MM.1S (cell line): Measurements from ENCODE around the gene USP50.

Experiments used
- DNase-seq: peaks from one replicate; pipeline ENCODE4 v3.0.0-alpha.2; 2015
- H2AFZ ChIP-seq: fragments of 300-600 bp; sonication (generic); 2 replicates; pipeline ENCODE4 v1.6.0; 2016; ENCODE audit warnings: antibody characterized with exemption, low read length
- H3F3A ChIP-seq: fragments of 300-600 bp; sonication (generic); 2 replicates; pipeline ENCODE4 v1.6.1; 2016; ENCODE audit warnings: mild to moderate bottlenecking, antibody characterized with exemption, low read length, moderate library complexity, mixed read lengths; ENCODE audit not compliant: insufficient read depth
- H3K27ac ChIP-seq: fragments of 300-600 bp; sonication (generic); 2 replicates; pipeline ENCODE4 v1.5.1; 2016; ENCODE audit warnings: mild to moderate bottlenecking, low read length
- H3K27me3 ChIP-seq: fragments of 300-600 bp; sonication (generic); replicated peaks from 2 replicates; pipeline ENCODE4 v1.6.0; 2016; ENCODE audit warnings: low read length; ENCODE audit not compliant: insufficient read depth
- H3K36me3 ChIP-seq: fragments of 300-600 bp; sonication (generic); replicated peaks from 2 replicates; pipeline ENCODE4 v1.6.1; 2016; ENCODE audit warnings: mild to moderate bottlenecking, low read length, mixed read lengths; ENCODE audit not compliant: insufficient read depth
- H3K4me1 ChIP-seq: fragments of 300-600 bp; sonication (generic); 2 replicates; pipeline ENCODE4 v1.6.1; 2016; ENCODE audit warnings: low read length, mixed read lengths
- H3K4me2 ChIP-seq: fragments of 300-600 bp; sonication (generic); 2 replicates; pipeline ENCODE4 v1.6.0; 2016; ENCODE audit warnings: low read depth, low read length
- H3K4me3 ChIP-seq: fragments of 300-600 bp; sonication (generic); 2 replicates; pipeline ENCODE4 v1.5.1; 2016; ENCODE audit warnings: low read length, mixed read lengths
- H3K79me2 ChIP-seq: fragments of 300-600 bp; sonication (generic); 2 replicates; pipeline ENCODE4 v1.6.1; 2016; ENCODE audit warnings: mixed run types, low read length, mixed read lengths
- H3K9ac ChIP-seq: fragments of 300-600 bp; sonication (generic); 2 replicates; pipeline ENCODE4 v1.6.1; 2016; ENCODE audit warnings: low read length, mixed read lengths
- H3K9me2 ChIP-seq: fragments of 300-600 bp; sonication (generic); replicated peaks from 2 replicates; pipeline ENCODE4 v1.6.1; 2016; ENCODE audit warnings: mild to moderate bottlenecking, low read length, mixed read lengths; ENCODE audit not compliant: insufficient read depth
- H3K9me3 ChIP-seq: fragments of 300-600 bp; sonication (generic); replicated peaks from 2 replicates; pipeline ENCODE4 v1.6.1; 2016; ENCODE audit warnings: mild to moderate bottlenecking, low read length, mixed read lengths; ENCODE audit not compliant: insufficient read depth
- H4K20me1 ChIP-seq: fragments of 300-600 bp; sonication (generic); 2 replicates; pipeline ENCODE4 v1.6.1; 2016; ENCODE audit warnings: mild to moderate bottlenecking, low read length, moderate library complexity, mixed read lengths; ENCODE audit not compliant: insufficient read depth
- EZH2 ChIP-seq: fragments of 300-600 bp; sonication (generic); optimal IDR thresholded peaks from 2 replicates; pipeline ENCODE3; 2017; ENCODE audit warnings: low read depth, mild to moderate bottlenecking, antibody characterized with exemption, low read length, mixed read lengths
- EZH2phosphoT487 ChIP-seq: fragments of 300-600 bp; sonication (generic); IDR thresholded peaks from 2 replicates; pipeline ENCODE4 v1.6.1; 2018; ENCODE audit warnings: antibody characterized with exemption, low read length
- TF ChIP-seq, protein P1 (sequence below): fragments of 300-600 bp; sonication (generic); IDR thresholded peaks from 2 replicates; pipeline ENCODE4 v1.5.1; 2016; ENCODE audit warnings: antibody characterized with exemption, low read length, mixed read lengths

USP50 gene

DNA sequence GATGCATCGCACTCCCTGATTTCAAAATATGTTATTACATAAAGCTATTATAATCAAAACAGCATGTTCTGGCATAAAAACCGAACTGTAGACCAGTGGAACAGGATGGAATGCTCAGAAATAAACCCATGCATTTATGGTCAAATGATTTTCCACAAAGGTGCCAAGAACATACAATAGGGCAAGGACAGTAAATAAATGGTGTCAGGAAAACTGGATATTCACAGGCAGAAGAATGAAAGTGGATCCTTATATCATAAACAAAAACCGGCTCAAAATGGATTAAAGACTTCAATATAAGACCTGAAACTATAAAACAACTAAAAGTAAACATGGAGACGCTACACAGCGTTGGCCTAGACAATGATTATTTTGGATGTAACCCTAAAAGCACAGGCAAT lies 22.6 kb downstream of the USP50 start:
- Histone ChIP-seq H3K9me3 (no peaks in the 10 kb centered on the region), H3K36me3 (no peaks in the 10 kb centered on the region), H3K4me3 (no peak overlapping the region), H3K4me2 (no peak overlapping the region), H3K27ac (no peak overlapping the region), H4K20me1 (no peaks in the 10 kb centered on the region), H3F3A (no peaks in the 10 kb centered on the region), H3K27me3 (no peaks in the 10 kb centered on the region), H3K9me2 (no peaks in the 10 kb centered on the region), H3K4me1 (no peaks in the 10 kb centered on the region), H2AFZ (no peak overlapping the region), H3K79me2 (no peaks in the 10 kb centered on the region), H3K9ac (no peak overlapping the region)
- TF ChIP-seq, protein P1, sequence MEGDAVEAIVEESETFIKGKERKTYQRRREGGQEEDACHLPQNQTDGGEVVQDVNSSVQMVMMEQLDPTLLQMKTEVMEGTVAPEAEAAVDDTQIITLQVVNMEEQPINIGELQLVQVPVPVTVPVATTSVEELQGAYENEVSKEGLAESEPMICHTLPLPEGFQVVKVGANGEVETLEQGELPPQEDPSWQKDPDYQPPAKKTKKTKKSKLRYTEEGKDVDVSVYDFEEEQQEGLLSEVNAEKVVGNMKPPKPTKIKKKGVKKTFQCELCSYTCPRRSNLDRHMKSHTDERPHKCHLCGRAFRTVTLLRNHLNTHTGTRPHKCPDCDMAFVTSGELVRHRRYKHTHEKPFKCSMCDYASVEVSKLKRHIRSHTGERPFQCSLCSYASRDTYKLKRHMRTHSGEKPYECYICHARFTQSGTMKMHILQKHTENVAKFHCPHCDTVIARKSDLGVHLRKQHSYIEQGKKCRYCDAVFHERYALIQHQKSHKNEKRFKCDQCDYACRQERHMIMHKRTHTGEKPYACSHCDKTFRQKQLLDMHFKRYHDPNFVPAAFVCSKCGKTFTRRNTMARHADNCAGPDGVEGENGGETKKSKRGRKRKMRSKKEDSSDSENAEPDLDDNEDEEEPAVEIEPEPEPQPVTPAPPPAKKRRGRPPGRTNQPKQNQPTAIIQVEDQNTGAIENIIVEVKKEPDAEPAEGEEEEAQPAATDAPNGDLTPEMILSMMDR: no peak
- no peak for TF ChIP-seq EZH2
- TF ChIP-seq EZH2phosphoT487: no peak
- no peak for DNase-seq

DNA sequence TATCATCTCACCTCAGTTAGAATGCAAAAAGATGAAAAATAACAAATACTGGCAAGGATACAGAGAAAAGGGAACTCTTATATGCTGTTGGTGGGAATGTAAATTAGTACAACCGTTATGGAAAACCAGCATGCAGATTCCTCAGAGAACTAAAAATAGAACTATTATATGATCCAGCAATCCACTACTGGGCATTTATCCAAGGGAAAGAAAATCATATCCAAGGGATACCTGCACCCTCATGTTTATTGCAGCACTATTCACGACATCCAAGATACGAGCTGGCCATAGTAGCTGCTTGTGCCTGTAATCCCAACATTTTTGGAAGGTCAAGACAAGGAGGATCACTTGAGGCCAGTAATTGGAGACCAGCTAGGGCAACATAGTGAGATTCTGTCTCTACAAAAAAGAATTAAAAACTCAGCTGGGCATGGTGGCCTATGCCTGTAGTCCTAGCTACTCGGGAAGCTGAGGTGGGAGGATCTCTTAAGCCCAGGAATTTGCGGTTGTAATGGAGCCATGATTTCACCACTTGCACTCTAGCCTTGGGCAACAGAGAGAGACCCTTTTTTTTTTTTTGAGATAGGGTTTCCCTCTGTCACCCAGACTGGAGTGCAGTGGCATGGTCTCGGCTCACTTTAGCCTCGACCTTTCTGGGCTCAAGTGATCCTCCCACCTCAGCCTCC lies 26.6 kb downstream of the USP50 start:
- H3K27me3 ChIP-seq: no peaks in the 10 kb centered on the region
- TF ChIP-seq, protein P1: no peak
- no peak for TF ChIP-seq EZH2phosphoT487
- TF ChIP-seq EZH2: no peak
- no peaks in the 10 kb centered on the region for H3K79me2 ChIP-seq
- no peak for DNase-seq
- H3K9me2 ChIP-seq: no peaks in the 10 kb centered on the region
- H3K9ac ChIP-seq: no peak overlapping the region
- no peaks in the 10 kb centered on the region for H3K36me3 ChIP-seq
- no peak overlapping the region for H2AFZ ChIP-seq
- H3K9me3 ChIP-seq: no peaks in the 10 kb centered on the region
- no peak overlapping the region for H3K4me2 ChIP-seq
- no peak overlapping the region for H3K4me3 ChIP-seq
- no peaks in the 10 kb centered on the region for H3K4me1 ChIP-seq
- H3F3A ChIP-seq: no peaks in the 10 kb centered on the region
- H4K20me1 ChIP-seq: no peaks in the 10 kb centered on the region
- H3K27ac ChIP-seq: no peak overlapping the region

DNA sequence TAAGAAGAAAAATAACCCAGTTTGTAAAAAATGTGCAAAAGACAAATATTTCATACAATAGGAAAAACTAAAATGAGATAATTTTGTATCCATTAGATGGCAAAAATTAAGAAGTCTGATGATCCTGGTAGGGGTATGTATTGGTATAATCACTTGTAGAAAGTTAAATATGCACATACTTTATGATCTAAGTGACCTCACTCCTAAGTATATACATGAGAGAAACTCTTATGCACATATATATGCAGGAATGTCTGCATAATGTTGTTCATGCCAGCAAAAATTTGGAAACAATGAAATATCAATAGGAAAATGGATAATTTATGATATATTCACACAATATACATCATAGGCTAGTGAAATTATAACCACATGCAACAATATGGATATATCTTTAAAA lies 33.5 kb downstream of the USP50 start:
- Histone ChIP-seq H3K27ac (no peak overlapping the region), H3K36me3 (no peaks in the 10 kb centered on the region), H3K9ac (no peak overlapping the region), H3K9me2 (no peaks in the 10 kb centered on the region), H4K20me1 (no peaks in the 10 kb centered on the region), H3K79me2 (no peaks in the 10 kb centered on the region), H3K4me1 (no peaks in the 10 kb centered on the region), H3K4me2 (no peak overlapping the region), H3K27me3 (no peaks in the 10 kb centered on the region), H3K9me3 (no peaks in the 10 kb centered on the region), H2AFZ (no peak overlapping the region), H3K4me3 (no peak overlapping the region), H3F3A (no peaks in the 10 kb centered on the region)
- TF ChIP-seq EZH2phosphoT487: no peak
- no peak for TF ChIP-seq EZH2
- TF ChIP-seq, protein P1: no peak
- DNase-seq: no peak
